ENCODE measurements around the gene CELA2B. TPM values are rescaled to one million over a fixed set of nuclear protein-coding genes. Genes with fewer than 3 reads are reported as not detected.
"Not testable (repeated sequence)": the region's sequence is repeated elsewhere in the genome, so short reads cannot be mapped to it uniquely, and the experiment has no call there.

The CELA2B gene
- polyA plus RNA-seq, 1 donor = not detected

DNA sequence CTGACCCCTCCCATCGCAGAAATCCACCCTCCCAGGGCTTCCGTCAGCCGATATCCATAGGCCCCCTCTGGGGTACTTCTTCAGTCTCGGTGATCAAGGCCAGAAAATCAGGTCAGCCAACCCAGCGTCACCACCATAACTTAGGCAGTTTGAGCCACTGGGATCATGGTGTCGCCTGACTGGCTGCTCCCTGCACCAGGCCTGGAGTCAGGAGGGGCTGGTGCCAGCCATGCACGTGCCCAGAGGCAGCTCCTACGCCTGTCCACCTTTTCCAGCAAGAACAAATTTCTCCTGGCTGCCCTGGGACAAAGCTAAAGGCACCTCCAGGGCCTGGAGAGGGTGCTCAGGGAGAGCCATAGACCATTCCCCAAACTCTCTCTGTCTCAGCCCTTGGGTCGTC, 42.4 kb upstream of the CELA2B start:
- Histone ChIP-seq H3K9me3 (ENCODE audit: control insufficient read depth, low read depth, low read length) (no peaks in the 10 kb centered on the region), H3K4me3 (ENCODE audit: low read length) (no peak overlapping the region), H3K27ac (ENCODE audit: low read length) (no peak overlapping the region), H3K36me3 (ENCODE audit: control insufficient read depth, insufficient read depth, low read length) (peaks cover 19% of the 10 kb centered on the region), H3K27me3 (ENCODE audit: control insufficient read depth, insufficient read depth, low read length) (no peaks in the 10 kb centered on the region), H3K4me1 (ENCODE audit: control insufficient read depth, insufficient read depth, low read length) (peaks cover 23% of the 10 kb centered on the region)
- DNase-seq = no peak
- WGBS (ENCODE audit: insufficient coverage, low lambda C conversion rate) = no CpG with 5 or more reads among the region's 9 CpGs

DNA sequence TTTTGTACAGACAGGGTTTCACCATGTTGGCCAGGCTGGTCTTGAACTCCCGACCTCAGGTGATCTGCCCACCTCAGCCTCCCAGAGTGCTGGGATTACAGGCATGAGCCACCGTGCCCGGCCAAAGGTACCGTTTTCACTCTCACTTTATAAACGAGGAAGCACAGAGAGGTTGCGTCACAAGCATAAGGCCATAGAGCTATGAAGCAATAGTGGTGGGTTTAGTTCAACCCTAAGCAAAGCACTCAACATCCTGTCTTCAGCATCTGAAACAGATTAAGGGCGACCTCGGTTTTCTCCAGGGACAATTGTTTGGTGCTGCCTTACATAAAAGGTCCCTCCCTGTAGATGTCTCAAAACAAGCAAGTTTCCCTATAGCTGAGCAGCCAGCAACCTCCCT, 41.2 kb upstream of the CELA2B start:
- H3K4me1 ChIP-seq (ENCODE audit: control insufficient read depth, insufficient read depth, low read length) = peaks cover 23% of the 10 kb centered on the region
- H3K27ac ChIP-seq (ENCODE audit: low read length); H3K36me3 ChIP-seq (ENCODE audit: control insufficient read depth, insufficient read depth, low read length); H3K4me3 ChIP-seq (ENCODE audit: low read length); H3K9me3 ChIP-seq (ENCODE audit: control insufficient read depth, low read depth, low read length); H3K27me3 ChIP-seq (ENCODE audit: control insufficient read depth, insufficient read depth, low read length): not testable (repeated sequence)
- WGBS (ENCODE audit: insufficient coverage, low lambda C conversion rate) = no CpG with 5 or more reads among the region's 8 CpGs
- peak in 1 of 2 donors; percentile 67 for DNase-seq

GRCh38 chr1:15435239-15436077, 40.4 kb upstream of the CELA2B start:
- WGBS (ENCODE audit: insufficient coverage, low lambda C conversion rate) = 100% methylated on average over 5 of the region's 17 CpGs
- H3K4me1 ChIP-seq (ENCODE audit: control insufficient read depth, insufficient read depth, low read length) = peaks cover 23% of the 10 kb centered on the region
- no peak overlapping the region for H3K4me3 ChIP-seq (ENCODE audit: low read length)
- no peak for DNase-seq
- no peaks in the 10 kb centered on the region for H3K9me3 ChIP-seq (ENCODE audit: control insufficient read depth, low read depth, low read length)
- peaks cover 4% of the 10 kb centered on the region for H3K36me3 ChIP-seq (ENCODE audit: control insufficient read depth, insufficient read depth, low read length)
- no peaks in the 10 kb centered on the region for H3K27me3 ChIP-seq (ENCODE audit: control insufficient read depth, insufficient read depth, low read length)
- H3K27ac ChIP-seq (ENCODE audit: low read length) = no peak overlapping the region

DNA sequence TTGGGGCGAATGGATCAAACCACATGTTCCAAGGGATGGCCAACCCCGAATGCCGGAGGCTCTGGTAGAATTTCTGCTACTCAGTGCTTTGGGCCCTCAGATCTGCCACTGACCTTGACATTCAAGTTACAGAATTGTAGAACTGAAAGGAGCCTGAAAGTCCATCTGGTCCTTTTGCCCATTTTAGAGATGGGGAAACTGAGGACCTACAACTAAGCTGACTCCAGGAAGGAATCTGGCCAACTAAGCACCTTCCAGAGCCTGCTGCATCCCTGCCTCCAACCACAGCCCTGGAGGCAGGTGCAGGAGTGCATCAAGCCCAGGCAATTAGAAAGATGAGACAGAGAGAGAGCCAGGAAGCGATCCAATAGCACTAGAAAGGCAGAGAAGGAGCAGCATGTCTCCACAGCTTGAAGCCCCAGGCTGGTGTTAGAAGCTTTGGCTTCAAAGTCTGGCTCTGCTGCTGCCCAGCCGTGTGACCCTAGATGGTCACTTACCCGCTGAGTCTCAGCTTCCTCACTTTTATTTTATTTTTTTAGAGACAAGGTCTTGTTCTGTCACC, 38.9 kb upstream of the CELA2B start:
- DNase-seq = no peak
- H3K4me1 ChIP-seq (ENCODE audit: control insufficient read depth, insufficient read depth, low read length) = peaks cover 17% of the 10 kb centered on the region
- no peaks in the 10 kb centered on the region for H3K9me3 ChIP-seq (ENCODE audit: control insufficient read depth, low read depth, low read length)
- H3K4me3 ChIP-seq (ENCODE audit: low read length) = no peak overlapping the region
- no peaks in the 10 kb centered on the region for H3K27me3 ChIP-seq (ENCODE audit: control insufficient read depth, insufficient read depth, low read length)
- no peaks in the 10 kb centered on the region for H3K36me3 ChIP-seq (ENCODE audit: control insufficient read depth, insufficient read depth, low read length)
- H3K27ac ChIP-seq (ENCODE audit: low read length) = no peak overlapping the region
- WGBS (ENCODE audit: insufficient coverage, low lambda C conversion rate) = no CpG with 5 or more reads among the region's 6 CpGs

DNA sequence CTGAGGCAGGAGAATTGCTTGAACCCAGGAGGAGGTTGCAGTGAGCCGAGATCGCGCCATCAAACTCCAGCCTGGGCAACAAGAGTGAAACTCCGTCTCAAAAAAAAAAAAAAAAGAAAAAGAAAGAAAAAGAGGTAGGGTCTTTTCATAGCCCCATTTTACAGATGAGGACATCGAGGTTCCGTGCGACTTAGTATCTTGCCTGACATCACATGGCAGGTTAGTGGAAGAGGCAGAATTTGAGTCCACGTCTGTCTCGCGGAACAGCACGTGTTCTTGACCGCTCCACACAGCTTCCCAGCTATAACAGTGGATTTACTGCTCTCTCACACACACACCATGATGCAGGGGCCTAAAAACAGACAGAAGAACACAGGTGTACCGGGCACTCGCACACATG, 36.6 kb upstream of the CELA2B start:
- Histone ChIP-seq H3K36me3 (ENCODE audit: control insufficient read depth, insufficient read depth, low read length) (no peaks in the 10 kb centered on the region), H3K4me1 (ENCODE audit: control insufficient read depth, insufficient read depth, low read length) (peaks cover 6% of the 10 kb centered on the region), H3K4me3 (ENCODE audit: low read length) (no peak overlapping the region), H3K9me3 (ENCODE audit: control insufficient read depth, low read depth, low read length) (no peaks in the 10 kb centered on the region), H3K27me3 (ENCODE audit: control insufficient read depth, insufficient read depth, low read length) (no peaks in the 10 kb centered on the region), H3K27ac (ENCODE audit: low read length) (no peak overlapping the region)
- no CpG with 5 or more reads among the region's 14 CpGs for WGBS (ENCODE audit: insufficient coverage, low lambda C conversion rate)
- no peak for DNase-seq

- Histone ChIP-seq H3K36me3 (ENCODE audit: control insufficient read depth, insufficient read depth, low read length) (no peaks in the 10 kb centered on the region), H3K4me3 (ENCODE audit: low read length) (no peak overlapping the region), H3K27me3 (ENCODE audit: control insufficient read depth, insufficient read depth, low read length) (no peaks in the 10 kb centered on the region), H3K9me3 (ENCODE audit: control insufficient read depth, low read depth, low read length) (no peaks in the 10 kb centered on the region), H3K27ac (ENCODE audit: low read length) (no peak overlapping the region), H3K4me1 (ENCODE audit: control insufficient read depth, insufficient read depth, low read length) (peaks cover 4% of the 10 kb centered on the region)
- no CpG with 5 or more reads among the region's 13 CpGs for WGBS (ENCODE audit: insufficient coverage, low lambda C conversion rate)
- no peak for DNase-seq
Measured at GRCh38 chr1:15440357-15440756, 35.5 kb upstream of the CELA2B start.

- Histone ChIP-seq H3K36me3 (ENCODE audit: control insufficient read depth, insufficient read depth, low read length) (no peaks in the 10 kb centered on the region), H3K9me3 (ENCODE audit: control insufficient read depth, low read depth, low read length) (no peaks in the 10 kb centered on the region), H3K4me3 (ENCODE audit: low read length) (no peak overlapping the region), H3K4me1 (ENCODE audit: control insufficient read depth, insufficient read depth, low read length) (peaks cover 4% of the 10 kb centered on the region), H3K27ac (ENCODE audit: low read length) (no peak overlapping the region), H3K27me3 (ENCODE audit: control insufficient read depth, insufficient read depth, low read length) (no peaks in the 10 kb centered on the region)
- DNase-seq = no peak
- WGBS (ENCODE audit: insufficient coverage, low lambda C conversion rate) = 100% methylated on average over 1 of the region's 6 CpGs
Measured at GRCh38 chr1:15441247-15441646, 34.7 kb upstream of the CELA2B start.

GRCh38 chr1:15442119-15442518, 33.8 kb upstream of the CELA2B start:
- H3K36me3 ChIP-seq (ENCODE audit: control insufficient read depth, insufficient read depth, low read length) = no peaks in the 10 kb centered on the region
- H3K4me1 ChIP-seq (ENCODE audit: control insufficient read depth, insufficient read depth, low read length) = peaks cover 4% of the 10 kb centered on the region
- no peaks in the 10 kb centered on the region for H3K9me3 ChIP-seq (ENCODE audit: control insufficient read depth, low read depth, low read length)
- peaks cover 2% of the 10 kb centered on the region for H3K27me3 ChIP-seq (ENCODE audit: control insufficient read depth, insufficient read depth, low read length)
- no CpG with 5 or more reads among the region's 8 CpGs for WGBS (ENCODE audit: insufficient coverage, low lambda C conversion rate)
- no peak for DNase-seq
- H3K4me3 ChIP-seq (ENCODE audit: low read length) = no peak overlapping the region
- no peak overlapping the region for H3K27ac ChIP-seq (ENCODE audit: low read length)

DNA sequence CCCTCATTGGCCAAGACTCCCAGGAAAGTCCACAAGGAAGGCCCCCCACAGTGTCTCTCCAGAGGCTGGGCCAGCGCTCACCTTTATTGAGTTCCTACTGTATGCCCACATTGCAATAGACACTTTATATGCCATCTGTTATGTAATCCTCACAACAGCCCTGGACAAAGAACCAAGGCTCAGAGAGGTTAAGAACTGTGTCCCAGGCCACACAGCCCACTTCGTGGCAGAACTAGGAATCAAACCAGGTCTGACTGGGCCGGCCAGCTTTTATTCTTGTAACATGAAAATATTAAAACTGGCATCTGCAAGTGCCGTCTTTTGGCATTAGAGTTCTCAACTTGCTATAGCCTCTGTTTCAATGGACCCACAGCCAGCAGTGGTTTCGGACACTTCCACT, 33.1 kb upstream of the CELA2B start:
- no CpG with 5 or more reads among the region's 5 CpGs for WGBS (ENCODE audit: insufficient coverage, low lambda C conversion rate)
- DNase-seq = no peak
- peaks cover 4% of the 10 kb centered on the region for H3K4me1 ChIP-seq (ENCODE audit: control insufficient read depth, insufficient read depth, low read length)
- H3K36me3 ChIP-seq (ENCODE audit: control insufficient read depth, insufficient read depth, low read length) = no peaks in the 10 kb centered on the region
- H3K4me3 ChIP-seq (ENCODE audit: low read length) = no peak overlapping the region
- peaks cover 2% of the 10 kb centered on the region for H3K27me3 ChIP-seq (ENCODE audit: control insufficient read depth, insufficient read depth, low read length)
- H3K9me3 ChIP-seq (ENCODE audit: control insufficient read depth, low read depth, low read length) = no peaks in the 10 kb centered on the region
- H3K27ac ChIP-seq (ENCODE audit: low read length) = no peak overlapping the region

GRCh38 chr1:15443281-15443680, 32.6 kb upstream of the CELA2B start:
- WGBS (ENCODE audit: insufficient coverage, low lambda C conversion rate) = no CpG with 5 or more reads among the region's 5 CpGs
- H3K27ac ChIP-seq (ENCODE audit: low read length) = no peak overlapping the region
- no peak for DNase-seq

More at GRCh38 chr1:15443281-15443680, 32.6 kb upstream of the CELA2B start:
- Histone ChIP-seq H3K4me1 (ENCODE audit: control insufficient read depth, insufficient read depth, low read length) (no peaks in the 10 kb centered on the region), H3K27me3 (ENCODE audit: control insufficient read depth, insufficient read depth, low read length) (peaks cover 2% of the 10 kb centered on the region), H3K9me3 (ENCODE audit: control insufficient read depth, low read depth, low read length) (no peaks in the 10 kb centered on the region), H3K36me3 (ENCODE audit: control insufficient read depth, insufficient read depth, low read length) (no peaks in the 10 kb centered on the region), H3K4me3 (ENCODE audit: low read length) (no peak overlapping the region)

All from large intestine (tissue), 3 donors.